ENCODE data around the gene BCL2L11.

GRCh38 chr2:111175615-111176014 lies 54.9 kb downstream of the BCL2L11 start:
- TF ChIP-seq MAX (IDR thresholded peaks at IDR 0.05; ENCODE audit: low read depth, low read length) (no peak), SP1 (IDR thresholded peaks at IDR 0.05; ENCODE audit: low read depth, low read length) (no peak), CTCF (IDR thresholded peaks at IDR 0.05 in 2 of 3, conservative IDR thresholded peaks at IDR 0.05 in 1 of 3; ENCODE audit: control insufficient read depth in 2 of 3, extremely low read depth in 1 of 3, insufficient read depth in 1 of 3, low read depth in 3 of 3, low read length in 3 of 3) (no peak), IKZF2 (IDR thresholded peaks at IDR 0.05) (no peak), ZBED1 (IDR thresholded peaks at IDR 0.05; ENCODE audit: borderline replicate concordance) (no peak), NFYB (IDR thresholded peaks at IDR 0.05; ENCODE audit: insufficient read depth, low read depth, low read length) (no peak), RCOR1 (conservative IDR thresholded peaks at IDR 0.05; ENCODE audit: low read depth, low read length) (no peak), POLR2AphosphoS5 (IDR thresholded peaks at IDR 0.05; ENCODE audit: low read length) (no peak), KLF5 (IDR thresholded peaks at IDR 0.05; ENCODE audit: partially characterized antibody) (no peak), GATAD2B (conservative IDR thresholded peaks at IDR 0.05; ENCODE audit: low read depth) (no peak), CBFB (IDR thresholded peaks at IDR 0.05; ENCODE audit: low read depth) (no peak), FOS (IDR thresholded peaks at IDR 0.05; ENCODE audit: borderline replicate concordance, extremely low read depth, insufficient read length) (no peak)

Data from GM12878 (cell line).